ENCODE data around the gene KLF6.

Gene KLF6

GRCh38 chr10:3811291-3811870 lies 26.4 kb upstream of the KLF6 start:
- DNase-seq (ENCODE audit: low spot score), result no peak

- DNase-seq (ENCODE audit: low spot score), result no peak
Observed at GRCh38 chr10:3808689-3809199, 23.7 kb upstream of the KLF6 start.

GRCh38 chr10:3807928-3808496 lies 23.0 kb upstream of the KLF6 start:
- no peak for DNase-seq (ENCODE audit: low spot score)

GRCh38 chr10:3807211-3807927 lies 22.4 kb upstream of the KLF6 start:
- DNase-seq (ENCODE audit: low spot score), result no peak

- no peak for DNase-seq (ENCODE audit: low spot score)
Observed at GRCh38 chr10:3806603-3807002, 21.6 kb upstream of the KLF6 start.

GRCh38 chr10:3805791-3806461 lies 20.9 kb upstream of the KLF6 start:
- DNase-seq (ENCODE audit: low spot score), result no peak

GRCh38 chr10:3805201-3805790 lies 20.3 kb upstream of the KLF6 start:
- no peak for DNase-seq (ENCODE audit: low spot score)

GRCh38 chr10:3803927-3804741 lies 19.1 kb upstream of the KLF6 start:
- no peak for DNase-seq (ENCODE audit: low spot score)

- no peak for DNase-seq (ENCODE audit: low spot score)
Observed at GRCh38 chr10:3803295-3803926, 18.4 kb upstream of the KLF6 start.

GRCh38 chr10:3802526-3803265 lies 17.7 kb upstream of the KLF6 start:
- no peak for DNase-seq (ENCODE audit: low spot score)

GRCh38 chr10:3801558-3802192 lies 16.7 kb upstream of the KLF6 start:
- no peak for DNase-seq (ENCODE audit: low spot score)

- DNase-seq (ENCODE audit: low spot score), result no peak
Observed at GRCh38 chr10:3800586-3800985, 15.6 kb upstream of the KLF6 start.

GRCh38 chr10:3797750-3798149 lies 12.7 kb upstream of the KLF6 start:
- DNase-seq (ENCODE audit: low spot score), result no peak

GRCh38 chr10:3793553-3793952 lies 8.5 kb upstream of the KLF6 start:
- no peak for DNase-seq (ENCODE audit: low spot score)

GRCh38 chr10:3792710-3793219 lies 7.8 kb upstream of the KLF6 start:
- DNase-seq (ENCODE audit: low spot score), result no peak

GRCh38 chr10:3791974-3792633 lies 7.1 kb upstream of the KLF6 start:
- DNase-seq (ENCODE audit: low spot score), result no peak

GRCh38 chr10:3790858-3791257 lies 5.8 kb upstream of the KLF6 start:
- no peak for DNase-seq (ENCODE audit: low spot score)

GRCh38 chr10:3790272-3790671 lies 5.3 kb upstream of the KLF6 start:
- no peak for DNase-seq (ENCODE audit: low spot score)

GRCh38 chr10:3789621-3790020 lies 4.6 kb upstream of the KLF6 start:
- DNase-seq (ENCODE audit: low spot score), result no peak

Data from D341Med (cell line).